Tibial artery (tissue), 4 donors: ENCODE measurements around the gene ARL2.

Source experiments
- DNase-seq, 2 donors: peaks; one replicate each; pipeline ENCODE4 v3.0.0-alpha.2; 2019
- H3K27ac ChIP-seq, 2 donors: fragments of 200-600 bp; sonication (generic) in 1 of 2; 1 replicate in 1 of 2; 2 replicates in 1 of 2; pipeline ENCODE4 v1.5.1; 2018 to 2019; ENCODE audit warnings: mild to moderate bottlenecking in 1 of 2
- H3K27me3 ChIP-seq, 2 donors: fragments of 200-600 bp; sonication (generic) in 1 of 2; one replicate each; pipeline versions ENCODE4 v1.5.1 to v1.6.0; 2016 to 2019
- H3K36me3 ChIP-seq, 3 donors: fragments of 200-600 bp; sonication (generic) in 2 of 3; one replicate each; pipeline ENCODE4 v1.5.1; 2016 to 2019; ENCODE audit warnings: mild to moderate bottlenecking in 2 of 3
- H3K4me1 ChIP-seq, 4 donors: fragments of 200-600 bp; sonication (generic) in 2 of 4; 1 replicate in 3 of 4; 2 replicates in 1 of 4; pipeline ENCODE4 v1.5.1; 2016 to 2019
- H3K4me3 ChIP-seq, 2 donors: fragments of 200-600 bp; sonication (generic) in 1 of 2; 1 replicate in 1 of 2; 2 replicates in 1 of 2; pipeline ENCODE4 v1.5.1; 2018 to 2019; ENCODE audit warnings: mild to moderate bottlenecking in 2 of 2
- H3K9me3 ChIP-seq, 3 donors: fragments of 200-600 bp; sonication (generic) in 1 of 3; one replicate each; pipeline ENCODE4 v1.5.1; 2016 to 2019
- CTCF ChIP-seq, 2 experiments: fragments of 200-600 bp in 1 of 2; fragments of 450-650 bp in 1 of 2; IDR thresholded peaks; one replicate each; pipeline ENCODE4 v1.5.1; 2017 to 2019; ENCODE audit warnings: antibody characterized with exemption in 2 of 2, mild to moderate bottlenecking in 1 of 2, moderate library complexity in 1 of 2
- intact Hi-C: fragments of 100-400 bp; cut with DNase I; formaldehyde crosslinking; loops from one replicate; pipeline ENCODE4 v1.15.0; 2023; ENCODE audit warnings: low total_unique reads

The ARL2 gene

GRCh38 chr11:65013130-65013887 lies 651 bp upstream of the ARL2 start:
- H3K9me3 ChIP-seq = no peaks in the 10 kb centered on the region
- H3K4me1 ChIP-seq = peaks cover 6 to 23% (median 19%) of the 10 kb centered on the region in 4 donors
- H3K27me3 ChIP-seq = no peaks in the 10 kb centered on the region
- H3K27ac ChIP-seq = peak overlapping the region; percentile 94 to 95
- intact Hi-C loops = loop anchor here (5.0 kb wide), 2 partner anchors 104 to 161 kb away; partner anchors contain the start of gene ZNHIT2
- TF ChIP-seq CTCF (IDR thresholded peaks at IDR 0.05) = peak; percentile 76 to 89
- H3K36me3 ChIP-seq = peaks cover 2 to 10% (median 5%) of the 10 kb centered on the region in 3 donors
- peak overlapping the region; percentile 68 to 70 for H3K4me3 ChIP-seq
- peak; percentile 93 to 95 for DNase-seq

GRCh38 chr11:65014726-65015227 lies 817 bp downstream of the ARL2 start:
- H3K27ac ChIP-seq = peak overlapping the region; percentile 94 to 95
- intact Hi-C loops = loop anchor here (5.0 kb wide), 2 partner anchors 103 to 162 kb away; partner anchors contain the start of gene ZNHIT2
- DNase-seq = peak in 1 of 2 donors; percentile 47
- TF ChIP-seq CTCF (IDR thresholded peaks at IDR 0.05) = no peak
- peaks cover 9 to 25% (median 13%) of the 10 kb centered on the region in 3 donors for H3K36me3 ChIP-seq
- peaks cover 6 to 23% (median 19%) of the 10 kb centered on the region in 4 donors for H3K4me1 ChIP-seq
- no peaks in the 10 kb centered on the region for H3K9me3 ChIP-seq
- H3K4me3 ChIP-seq = peak overlapping the region; percentile 68 to 70
- H3K27me3 ChIP-seq = no peaks in the 10 kb centered on the region

- peaks cover 25 to 44% (median 29%) of the 10 kb centered on the region in 3 donors for H3K36me3 ChIP-seq
- no peaks in the 10 kb centered on the region for H3K27me3 ChIP-seq
- no peak overlapping the region for H3K4me3 ChIP-seq
- intact Hi-C loops = no loop called here
- no peak for DNase-seq
- H3K4me1 ChIP-seq = peaks cover 6 to 23% (median 19%) of the 10 kb centered on the region in 4 donors
- no peaks in the 10 kb centered on the region for H3K9me3 ChIP-seq
- TF ChIP-seq CTCF (IDR thresholded peaks at IDR 0.05) = no peak
- H3K27ac ChIP-seq = no peak overlapping the region
Observed at GRCh38 chr11:65016705-65017104, 2.7 kb downstream of the ARL2 start.

- TF ChIP-seq CTCF (IDR thresholded peaks at IDR 0.05) = no peak
- Histone ChIP-seq H3K4me1 (peaks cover 6 to 20% (median 16%) of the 10 kb centered on the region in 4 donors), H3K27ac (no peak overlapping the region), H3K9me3 (no peaks in the 10 kb centered on the region), H3K27me3 (no peaks in the 10 kb centered on the region), H3K4me3 (no peak overlapping the region), H3K36me3 (peaks cover 28 to 56% (median 40%) of the 10 kb centered on the region in 3 donors)
- intact Hi-C loops = no loop called here
- DNase-seq = no peak
Observed at GRCh38 chr11:65017937-65018336, 4.0 kb downstream of the ARL2 start.

GRCh38 chr11:65019824-65020223 lies 5.9 kb downstream of the ARL2 start:
- H3K27ac ChIP-seq = no peak overlapping the region
- H3K27me3 ChIP-seq = no peaks in the 10 kb centered on the region
- no peaks in the 10 kb centered on the region for H3K9me3 ChIP-seq
- peaks cover 0 to 13% (median 9%) of the 10 kb centered on the region in 4 donors for H3K4me1 ChIP-seq
- no peak for TF ChIP-seq CTCF (IDR thresholded peaks at IDR 0.05)
- DNase-seq = no peak
- H3K4me3 ChIP-seq = no peak overlapping the region
- intact Hi-C loops = no loop called here
- peaks cover 28 to 56% (median 40%) of the 10 kb centered on the region in 3 donors for H3K36me3 ChIP-seq
